Non-pigmented ciliary epithelial cell (primary cell): ENCODE data around the gene SEPHS1.

ENCODE experiments used
- DNase-seq: peaks from one replicate; pipeline ENCODE4 v3.0.0-alpha.2; 2010; ENCODE audit warnings: low read depth

SEPHS1 gene

GRCh38 chr10:13328126-13328525 lies 20.0 kb downstream of the SEPHS1 start:
- DNase-seq, result no peak

GRCh38 chr10:13327534-13327933 lies 20.6 kb downstream of the SEPHS1 start:
- no peak for DNase-seq

- DNase-seq, result no peak
Measured at GRCh38 chr10:13322615-13323148, 25.4 kb downstream of the SEPHS1 start.

- no peak for DNase-seq
Measured at GRCh38 chr10:13321576-13321975, 26.5 kb downstream of the SEPHS1 start.

- DNase-seq, result no peak
Measured at GRCh38 chr10:13319166-13319565, 28.9 kb downstream of the SEPHS1 start.

- no peak for DNase-seq
Measured at GRCh38 chr10:13317474-13317873, 30.6 kb downstream of the SEPHS1 start.

GRCh38 chr10:13316635-13317311 lies 31.3 kb downstream of the SEPHS1 start:
- no peak for DNase-seq

GRCh38 chr10:13315361-13315760 lies 32.7 kb downstream of the SEPHS1 start:
- DNase-seq, result no peak

- no peak for DNase-seq
Measured at GRCh38 chr10:13311177-13311575, 36.9 kb downstream of the SEPHS1 start.

- no peak for DNase-seq
Measured at GRCh38 chr10:13310518-13311176, 37.4 kb downstream of the SEPHS1 start.

GRCh38 chr10:13309792-13310191 lies 38.3 kb downstream of the SEPHS1 start:
- DNase-seq, result no peak

GRCh38 chr10:13308096-13308495 lies 40.0 kb downstream of the SEPHS1 start:
- no peak for DNase-seq

- DNase-seq, result no peak
Measured at GRCh38 chr10:13306103-13306502, 42.0 kb downstream of the SEPHS1 start.

- no peak for DNase-seq
Measured at GRCh38 chr10:13302821-13303555, 45.1 kb downstream of the SEPHS1 start.

- DNase-seq, result peak; percentile 11
Measured at GRCh38 chr10:13299437-13300287, 48.4 kb downstream of the SEPHS1 start, which contains the start of gene PHYH. TSS of gene PHYH (minus strand) at chr10:13300064. CDS start at chr10:13300042, 22 bp downstream.

GRCh38 chr10:13298748-13299436 lies 49.2 kb downstream of the SEPHS1 start:
- DNase-seq, result no peak

GRCh38 chr10:13296476-13296875 lies 51.6 kb downstream of the SEPHS1 start:
- no peak for DNase-seq

- DNase-seq, result no peak
Measured at GRCh38 chr10:13294784-13295183, 53.3 kb downstream of the SEPHS1 start.

GRCh38 chr10:13291821-13292773 lies 56.0 kb downstream of the SEPHS1 start:
- DNase-seq, result no peak

GRCh38 chr10:13291061-13291460 lies 57.0 kb downstream of the SEPHS1 start:
- DNase-seq, result no peak
